ENCODE measurements around the gene LAMTOR4. TPM values are rescaled to one million over a fixed set of nuclear protein-coding genes. Genes with fewer than 3 reads are reported as not detected.

Gene LAMTOR4
- total and polyA plus RNA-seq, 2 of the 13 experiments (the other 11 are each of a cell fraction or from before 2014, with no cell fraction given), result 115 to 118 TPM

- TF ChIP-seq LCORL (IDR thresholded peaks at IDR 0.05), result 0 out of 2 replicates have a peak, but pooled peaks have one; percentile 61
- no peak; the same call in 1 of the 2 replicates for TF ChIP-seq LCORL (CRISPR knock-in tag; IDR thresholded peaks at IDR 0.05)
- TF ChIP-seq CSRNP1 (CRISPR knock-in tag; IDR thresholded peaks at IDR 0.05), result peak; percentile 26; the same call in 1 of the 2 replicates
- no peak for TF ChIP-seq ZNF326 (CRISPR knock-in tag; IDR thresholded peaks at IDR 0.05; ENCODE audit: borderline replicate concordance)
- TF ChIP-seq SIN3A (IDR thresholded peaks at IDR 0.05; ENCODE audit: borderline replicate concordance, low read depth, low read length), result peak; percentile 85
- TF ChIP-seq TARDBP (CRISPR knock-in tag; IDR thresholded peaks at IDR 0.05), result peak; percentile 31; the same call in 1 of the 2 replicates
- peak; percentile 69; the same call in 1 of the 2 replicates for TF ChIP-seq ZNF616 (CRISPR knock-in tag; IDR thresholded peaks at IDR 0.05; ENCODE audit: low read depth)
- peak; percentile 69; the same call in 1 of the 2 replicates for TF ChIP-seq YEATS2 (CRISPR knock-in tag; IDR thresholded peaks at IDR 0.05; ENCODE audit: borderline replicate concordance)
- no peak for TF ChIP-seq PLRG1 (conservative IDR thresholded peaks at IDR 0.05)
- no peak for TF ChIP-seq ZZZ3 (CRISPR knock-in tag; IDR thresholded peaks at IDR 0.05; ENCODE audit: borderline replicate concordance)
- TF ChIP-seq ZNF678 (CRISPR knock-in tag; IDR thresholded peaks at IDR 0.05), result no peak
- no peak for TF ChIP-seq ZSCAN5A (CRISPR knock-in tag; IDR thresholded peaks at IDR 0.05; ENCODE audit: borderline replicate concordance)
- TF ChIP-seq ATF2 (CRISPR knock-in tag; IDR thresholded peaks at IDR 0.05), result peak; percentile 63
- TF ChIP-seq SP4 (CRISPR knock-in tag; IDR thresholded peaks at IDR 0.05), result no peak; the same call in 1 of the 2 replicates
- TF ChIP-seq PATZ1 (CRISPR knock-in tag; IDR thresholded peaks at IDR 0.05), result peak; percentile 61
- TF ChIP-seq ZNF101 (CRISPR knock-in tag; IDR thresholded peaks at IDR 0.05; ENCODE audit: borderline replicate concordance, low read depth), result no peak
- TF ChIP-seq ZNF234 (CRISPR knock-in tag; conservative IDR thresholded peaks at IDR 0.05), result no peak
- 0 out of 2 replicates have a peak, but pooled peaks have one; percentile 29 for TF ChIP-seq ATF6 (CRISPR knock-in tag; conservative IDR thresholded peaks at IDR 0.05)
- peak; percentile 90; the same call in 1 of the 2 replicates for TF ChIP-seq HOXA5 (CRISPR knock-in tag; IDR thresholded peaks at IDR 0.05)
Observed at GRCh38 chr7:100119072-100119969, 29.4 kb upstream of the LAMTOR4 start, which contains the start of the genes CNPY4 and TAF6 (continued).
